ENCODE results near the gene CELSR2. TPM values are rescaled to one million over a fixed set of nuclear protein-coding genes. Genes with fewer than 3 reads are reported as not detected.

Gene CELSR2
- total RNA-seq, 3 donors from 2014 or later (not counting 1 experiment from before 2014, with no cell fraction given): 7.1 to 9.7 (median 7.4) TPM

- H3K27me3 Mint-ChIP-seq (ENCODE audit: low read depth in 2 of 2): no peaks in the 10 kb centered on the region
- H3K27me3 ChIP-seq (ENCODE audit: control insufficient read depth, insufficient read depth, low read length): no peaks in the 10 kb centered on the region
- intact Hi-C loops (cut with micrococcal nuclease): no loop called here
- H3K27ac Mint-ChIP-seq: no peak overlapping the region
- no peaks in the 10 kb centered on the region for H3K9me3 Mint-ChIP-seq
- no peak overlapping the region for H3K27ac ChIP-seq (ENCODE audit: low read length)
- H3K4me3 ChIP-seq (ENCODE audit: low read length): no peak overlapping the region
- 75% methylated on average over 23 of the region's 24 CpGs for WGBS (ENCODE audit: insufficient coverage)
- H3K36me3 ChIP-seq (ENCODE audit: control insufficient read depth, insufficient read depth, low read length): no peaks in the 10 kb centered on the region
- no peak for DNase-seq
- no peak for ATAC-seq
- H3K4me3 Mint-ChIP-seq: no peak overlapping the region
- H3K4me1 Mint-ChIP-seq: peaks cover 0 to 9% of the 10 kb centered on the region in 2 donors
- no peak for TF ChIP-seq CTCF (IDR thresholded peaks at IDR 0.05)
- no peaks in the 10 kb centered on the region for H3K36me3 Mint-ChIP-seq
- H3K4me1 ChIP-seq (ENCODE audit: control insufficient read depth, insufficient read depth, low read length): peaks cover 5% of the 10 kb centered on the region
- no peaks in the 10 kb centered on the region for H3K9me3 ChIP-seq (ENCODE audit: control insufficient read depth, insufficient read depth, low read length)
These were observed 25.5 kb downstream of the CELSR2 start for GRCh38 chr1:109274533-109275476.

GRCh38 chr1:109275706-109276345 lies 26.5 kb downstream of the CELSR2 start:
- TF ChIP-seq CTCF (IDR thresholded peaks at IDR 0.05): no peak
- H3K27ac Mint-ChIP-seq: no peak overlapping the region
- Histone ChIP-seq H3K36me3 (ENCODE audit: control insufficient read depth, insufficient read depth, low read length) (no peaks in the 10 kb centered on the region), H3K27me3 (ENCODE audit: control insufficient read depth, insufficient read depth, low read length) (no peaks in the 10 kb centered on the region), H3K4me3 (ENCODE audit: low read length) (no peak overlapping the region), H3K27ac (ENCODE audit: low read length) (no peak overlapping the region), H3K9me3 (ENCODE audit: control insufficient read depth, insufficient read depth, low read length) (no peaks in the 10 kb centered on the region), H3K4me1 (ENCODE audit: control insufficient read depth, insufficient read depth, low read length) (peaks cover 5% of the 10 kb centered on the region)
- DNase-seq: no peak
- no peaks in the 10 kb centered on the region for H3K9me3 Mint-ChIP-seq
- H3K4me3 Mint-ChIP-seq: no peak overlapping the region
- no peaks in the 10 kb centered on the region for H3K27me3 Mint-ChIP-seq (ENCODE audit: low read depth in 2 of 2)
- intact Hi-C loops (cut with micrococcal nuclease): no loop called here
- WGBS (ENCODE audit: insufficient coverage): 93% methylated on average over 9 of the region's 9 CpGs
- no peaks in the 10 kb centered on the region for H3K36me3 Mint-ChIP-seq
- H3K4me1 Mint-ChIP-seq: peaks cover 0 to 9% of the 10 kb centered on the region in 2 donors
- ATAC-seq: no peak

GRCh38 chr1:109277434-109278204 lies 28.3 kb downstream of the CELSR2 start:
- peak; percentile 76 to 94 (median 87) for ATAC-seq
- Mint-ChIP-seq H3K27ac (no peak overlapping the region), H3K36me3 (no peaks in the 10 kb centered on the region), H3K27me3 (ENCODE audit: low read depth in 2 of 2) (no peaks in the 10 kb centered on the region), H3K4me3 (no peak overlapping the region), H3K9me3 (no peaks in the 10 kb centered on the region), H3K4me1 (peaks cover 6 to 17% of the 10 kb centered on the region in 2 donors)
- no peaks in the 10 kb centered on the region for H3K36me3 ChIP-seq (ENCODE audit: control insufficient read depth, insufficient read depth, low read length)
- TF ChIP-seq CTCF (IDR thresholded peaks at IDR 0.05): peak; percentile 83
- no peak overlapping the region for H3K4me3 ChIP-seq (ENCODE audit: low read length)
- H3K27ac ChIP-seq (ENCODE audit: low read length): no peak overlapping the region
- intact Hi-C loops (cut with micrococcal nuclease): loop anchor here (1.0 kb wide), 2 partner anchors 122 to 255 kb away; no protein-coding TSS in a partner anchor
- H3K9me3 ChIP-seq (ENCODE audit: control insufficient read depth, insufficient read depth, low read length): no peaks in the 10 kb centered on the region
- DNase-seq: peak; percentile 60 to 75
- WGBS (ENCODE audit: insufficient coverage): 81% methylated on average over 7 of the region's 7 CpGs
- peaks cover 10% of the 10 kb centered on the region for H3K4me1 ChIP-seq (ENCODE audit: control insufficient read depth, insufficient read depth, low read length)
- no peaks in the 10 kb centered on the region for H3K27me3 ChIP-seq (ENCODE audit: control insufficient read depth, insufficient read depth, low read length)

Data from natural killer cell (primary cell).